Activated CD8-positive, alpha-beta memory T cell treated with anti-CD3 and anti-CD28 coated beads, Interleukin-2, amount 50 U/mL, for 24 hours (primary cell): ENCODE results near the gene GABPB2.

ENCODE experiments used
- DNase-seq: peaks from one replicate; pipeline ENCODE4 v3.0.0-alpha.2; 2020; ENCODE audit errors: extremely low read depth

Gene GABPB2

DNA sequence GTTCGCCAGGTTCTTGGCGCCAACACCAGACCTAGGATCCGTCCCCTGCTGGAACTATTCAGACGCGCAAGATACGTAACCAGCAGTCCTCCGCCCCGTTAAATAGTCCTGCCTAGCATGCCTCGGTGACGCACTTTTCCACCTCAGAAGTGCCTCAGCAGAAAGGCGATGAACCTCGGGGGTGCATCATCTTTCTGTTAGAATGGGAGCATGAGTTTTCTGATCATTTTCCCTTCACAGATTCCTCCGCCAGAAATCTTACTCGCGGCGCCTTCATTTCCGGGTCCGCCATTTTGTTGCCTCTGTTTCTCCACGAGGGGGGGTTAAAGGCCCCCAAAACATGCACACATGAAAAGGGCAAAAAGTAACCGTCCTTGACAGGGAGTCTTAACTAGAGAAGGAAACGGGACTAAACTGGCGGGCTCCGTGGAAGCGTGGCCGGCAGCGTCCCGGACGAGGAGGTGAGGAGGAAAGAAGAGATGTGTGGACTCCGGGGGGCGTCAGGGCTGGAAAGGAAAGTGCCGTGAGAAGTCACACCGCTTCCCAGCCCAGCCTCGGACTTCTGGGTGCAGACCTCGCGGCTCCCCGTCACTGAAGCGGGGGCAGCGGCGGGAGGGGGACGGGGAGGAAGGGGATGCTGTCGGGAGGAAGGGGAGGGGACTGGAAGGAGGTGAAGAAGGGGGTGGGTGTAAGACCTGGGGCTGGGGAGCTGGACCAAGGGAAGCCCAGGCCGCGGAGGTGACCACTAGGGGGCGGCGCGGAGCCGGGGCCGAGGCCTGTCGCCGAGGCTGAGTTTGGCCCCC, at the start of gene GABPB2:
GABPB2 (plus strand) TSS at position 288 of the 803 bp plus-strand sequence. CDS start 17,429 bp downstream, outside the sequence.
- DNase-seq, result peak; percentile 68

DNA sequence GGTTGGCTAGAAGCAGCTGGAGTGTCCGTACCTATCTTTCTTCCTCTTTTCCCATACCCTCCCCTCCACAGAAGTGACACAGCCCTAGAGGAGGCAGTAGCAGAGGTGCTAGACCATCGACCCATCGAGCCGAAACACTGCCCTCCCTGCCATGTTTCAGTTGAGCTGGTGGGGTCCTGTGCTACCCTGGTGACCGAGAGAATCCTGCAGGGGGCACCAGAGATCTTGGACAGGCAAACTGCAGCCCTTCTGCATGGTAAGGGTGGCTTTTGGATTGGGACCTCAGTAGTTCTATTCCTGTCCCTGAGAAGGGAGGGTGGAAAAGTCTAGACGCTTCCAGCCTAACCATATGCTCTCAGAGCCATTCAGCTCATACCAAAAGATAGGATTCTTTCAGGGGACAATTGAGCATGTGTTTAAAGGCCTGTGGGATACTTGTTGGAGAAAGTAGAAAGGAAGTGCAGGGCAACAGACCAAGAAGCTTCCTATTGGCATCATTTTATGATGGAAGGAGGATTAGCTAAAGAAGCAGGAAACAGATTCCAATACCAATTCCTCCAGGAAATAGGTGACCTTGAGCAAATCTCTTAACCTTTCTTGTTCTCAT, 45.9 kb upstream of the GABPB2 start:
- peak; percentile 53 for DNase-seq

DNA sequence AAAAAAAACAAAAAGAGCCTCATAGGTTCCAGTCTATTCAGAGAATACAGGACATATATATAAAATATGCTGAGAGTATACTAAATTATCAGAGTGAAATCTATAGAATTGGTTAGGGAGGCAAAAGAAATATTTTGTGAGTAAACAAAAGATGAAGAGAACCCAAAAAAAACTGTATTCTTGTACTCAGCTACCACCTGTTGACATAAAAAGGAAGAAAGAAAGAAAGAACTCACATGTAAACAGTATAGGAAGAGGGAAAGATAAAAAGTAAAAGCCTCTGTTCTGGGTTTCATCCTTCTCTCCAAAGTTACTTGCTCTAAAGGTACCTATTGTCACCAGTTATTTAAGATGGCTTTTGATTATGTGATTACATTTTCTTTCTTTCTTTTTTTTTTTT, 44.1 kb upstream of the GABPB2 start:
- DNase-seq, result no peak

DNA sequence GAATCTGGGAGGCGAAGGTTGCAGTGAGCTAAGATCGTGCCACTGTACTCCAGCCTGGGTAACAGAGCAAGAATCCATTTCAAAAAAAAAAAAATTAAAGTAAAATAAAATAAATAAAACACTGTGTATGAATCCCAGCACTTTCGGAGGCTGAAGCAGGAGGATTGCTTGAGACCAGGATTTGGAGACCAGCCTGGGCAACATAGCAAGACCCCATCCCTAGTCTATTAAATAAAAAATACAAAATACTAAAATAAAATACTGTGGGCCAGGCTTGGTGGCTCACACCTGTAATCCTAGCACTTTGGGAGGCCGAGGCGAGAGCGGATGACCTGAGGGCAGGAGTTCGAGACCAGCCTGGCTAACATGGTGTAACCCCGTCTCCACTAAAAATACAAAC, 38.4 kb upstream of the GABPB2 start:
- DNase-seq, result no peak

DNA sequence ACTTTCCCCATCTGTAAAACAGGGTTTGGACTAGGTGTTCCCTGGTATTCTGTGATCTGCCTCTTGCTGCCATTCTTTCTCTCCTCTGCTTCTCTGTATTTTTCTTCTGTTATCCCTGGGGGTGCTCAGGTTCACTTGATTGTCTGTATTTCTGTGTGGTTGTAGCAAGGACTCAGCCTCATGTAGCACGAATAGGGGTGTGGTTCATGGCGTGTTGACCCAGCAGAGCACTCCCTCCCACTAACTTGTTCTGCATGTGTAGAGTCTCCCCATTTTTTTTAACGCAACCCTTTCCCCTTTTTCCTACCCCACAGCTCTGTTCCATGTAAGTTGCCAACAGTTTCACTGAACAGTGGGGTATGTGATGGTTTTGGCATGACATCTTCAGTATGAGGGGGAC, 35.4 kb upstream of the GABPB2 start:
- DNase-seq, result no peak

DNA sequence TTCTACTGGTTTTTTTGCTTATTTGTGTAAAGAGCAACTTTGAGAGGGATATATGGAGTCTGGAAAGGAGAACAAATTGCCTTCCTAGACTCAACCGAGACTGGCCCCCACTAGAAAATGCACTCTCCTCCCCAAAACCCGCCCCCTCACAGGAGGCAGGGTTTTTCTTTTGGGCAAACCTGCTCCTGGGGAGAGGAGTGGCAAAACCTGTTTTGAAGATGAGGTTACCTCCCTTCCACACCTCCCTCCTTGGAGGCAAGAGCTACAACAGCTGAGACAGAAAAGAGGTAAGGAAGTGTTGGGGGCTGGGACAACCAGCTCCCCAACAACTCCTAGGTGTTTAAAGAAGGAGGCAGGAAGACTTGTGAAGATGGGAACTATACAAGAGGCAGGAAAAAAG, 34.2 kb upstream of the GABPB2 start, which contains the start of gene BNIPL:
BNIPL (plus strand) TSS at position 231 of the 400 bp plus-strand sequence; CDS start at position 371, 140 bp downstream.
- no peak for DNase-seq

DNA sequence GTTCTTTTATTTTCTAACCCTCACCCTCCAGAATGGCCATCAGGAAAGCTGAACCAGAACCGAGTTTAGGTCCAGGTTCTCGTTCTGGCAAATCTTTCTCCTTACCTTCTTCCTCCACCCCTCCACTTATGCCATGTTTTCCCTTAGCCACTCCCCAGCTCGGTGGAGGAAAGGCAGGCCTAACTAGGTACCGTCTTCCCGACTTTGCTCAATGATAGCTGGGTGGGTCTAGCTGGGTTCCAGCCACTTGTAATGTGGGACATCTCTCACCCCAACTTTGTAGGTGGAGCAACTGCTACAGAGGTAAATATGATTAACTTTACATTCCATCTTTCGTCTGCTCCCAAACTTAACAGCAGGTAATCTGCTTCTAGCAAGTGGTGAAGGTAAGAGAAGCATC, 33.5 kb upstream of the GABPB2 start:
- no peak for DNase-seq

DNA sequence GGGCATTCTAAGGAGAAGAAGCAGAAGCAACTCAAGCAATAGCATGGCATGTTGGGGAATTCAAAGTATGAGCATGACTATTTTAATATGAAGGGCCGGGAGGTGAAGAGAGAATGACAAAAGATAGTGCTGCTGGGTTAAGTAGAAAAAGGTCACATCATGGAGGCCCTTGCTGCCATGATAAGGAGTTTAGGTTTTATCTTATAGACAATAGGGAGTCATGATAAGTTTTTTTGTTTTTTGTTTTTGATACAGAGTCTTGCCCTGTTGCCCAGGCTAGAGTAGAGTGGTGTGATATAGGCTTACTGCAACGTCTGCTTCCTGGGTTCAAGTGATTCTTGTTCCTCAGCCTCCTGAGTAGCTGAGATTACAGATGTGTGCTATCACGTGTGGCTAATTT, 31.0 kb upstream of the GABPB2 start:
- no peak for DNase-seq

DNA sequence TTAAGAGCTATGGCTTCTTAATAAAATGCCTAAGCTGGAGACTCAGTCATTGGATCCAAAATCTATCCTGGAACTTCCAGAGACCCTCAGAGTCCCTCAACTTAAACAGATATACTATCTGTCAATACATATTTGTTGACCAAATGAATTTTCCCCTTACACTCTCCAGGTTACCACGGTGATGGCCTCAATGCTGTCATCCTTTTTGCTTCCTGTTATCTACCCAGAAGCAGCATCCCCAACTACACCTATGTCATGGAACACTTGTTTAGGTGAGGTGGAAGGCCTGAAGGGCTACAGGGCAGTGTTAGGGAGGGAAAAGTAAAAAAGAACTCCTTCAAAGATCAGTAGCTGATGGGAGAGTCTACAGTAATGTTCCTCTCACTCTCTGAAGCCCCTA, 27.4 kb upstream of the GABPB2 start:
- DNase-seq, result no peak

DNA sequence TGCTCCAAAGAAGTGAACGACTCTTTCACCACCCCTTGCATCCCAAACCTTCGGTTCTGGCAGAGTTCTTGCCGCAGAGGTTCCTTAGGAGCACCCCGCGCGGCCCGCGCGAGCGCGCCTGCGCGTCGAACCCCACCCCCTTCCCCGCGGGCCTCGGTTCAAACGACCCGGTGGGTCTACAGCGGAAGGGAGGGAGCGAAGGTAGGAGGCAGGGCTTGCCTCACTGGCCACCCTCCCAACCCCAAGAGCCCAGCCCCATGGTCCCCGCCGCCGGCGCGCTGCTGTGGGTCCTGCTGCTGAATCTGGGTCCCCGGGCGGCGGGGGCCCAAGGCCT, 23.0 kb upstream of the GABPB2 start, which contains the start of gene C1orf56:
C1orf56 (plus strand) TSS at position 161 of the 334 bp plus-strand sequence; CDS start at position 258, 97 bp downstream.
- no peak for DNase-seq

DNA sequence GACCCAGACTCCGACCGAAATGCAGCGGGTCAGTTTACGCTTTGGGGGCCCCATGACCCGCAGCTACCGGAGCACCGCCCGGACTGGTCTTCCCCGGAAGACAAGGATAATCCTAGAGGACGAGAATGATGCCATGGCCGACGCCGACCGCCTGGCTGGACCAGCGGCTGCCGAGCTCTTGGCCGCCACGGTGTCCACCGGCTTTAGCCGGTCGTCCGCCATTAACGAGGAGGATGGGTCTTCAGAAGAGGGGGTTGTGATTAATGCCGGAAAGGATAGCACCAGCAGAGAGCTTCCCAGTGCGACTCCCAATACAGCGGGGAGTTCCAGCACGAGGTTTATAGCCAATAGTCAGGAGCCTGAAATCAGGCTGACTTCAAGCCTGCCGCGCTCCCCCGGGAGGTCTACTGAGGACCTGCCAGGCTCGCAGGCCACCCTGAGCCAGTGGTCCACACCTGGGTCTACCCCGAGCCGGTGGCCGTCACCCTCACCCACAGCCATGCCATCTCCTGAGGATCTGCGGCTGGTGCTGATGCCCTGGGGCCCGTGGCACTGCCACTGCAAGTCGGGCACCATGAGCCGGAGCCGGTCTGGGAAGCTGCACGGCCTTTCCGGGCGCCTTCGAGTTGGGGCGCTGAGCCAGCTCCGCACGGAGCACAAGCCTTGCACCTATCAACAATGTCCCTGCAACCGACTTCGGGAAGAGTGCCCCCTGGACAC, 22.5 kb upstream of the GABPB2 start:
- DNase-seq, result no peak

DNA sequence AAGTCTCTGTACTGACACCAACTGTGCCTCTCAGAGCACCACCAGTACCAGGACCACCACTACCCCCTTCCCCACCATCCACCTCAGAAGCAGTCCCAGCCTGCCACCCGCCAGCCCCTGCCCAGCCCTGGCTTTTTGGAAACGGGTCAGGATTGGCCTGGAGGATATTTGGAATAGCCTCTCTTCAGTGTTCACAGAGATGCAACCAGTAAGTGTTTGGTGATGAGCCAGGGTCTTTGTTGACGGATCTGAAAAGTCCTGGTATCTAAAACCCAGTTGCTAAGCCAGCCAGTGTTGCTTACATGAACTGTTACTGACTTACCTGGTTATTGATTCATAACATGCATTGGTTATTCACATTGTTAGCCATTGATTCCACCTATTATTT, 21.9 kb upstream of the GABPB2 start:
- no peak for DNase-seq

DNA sequence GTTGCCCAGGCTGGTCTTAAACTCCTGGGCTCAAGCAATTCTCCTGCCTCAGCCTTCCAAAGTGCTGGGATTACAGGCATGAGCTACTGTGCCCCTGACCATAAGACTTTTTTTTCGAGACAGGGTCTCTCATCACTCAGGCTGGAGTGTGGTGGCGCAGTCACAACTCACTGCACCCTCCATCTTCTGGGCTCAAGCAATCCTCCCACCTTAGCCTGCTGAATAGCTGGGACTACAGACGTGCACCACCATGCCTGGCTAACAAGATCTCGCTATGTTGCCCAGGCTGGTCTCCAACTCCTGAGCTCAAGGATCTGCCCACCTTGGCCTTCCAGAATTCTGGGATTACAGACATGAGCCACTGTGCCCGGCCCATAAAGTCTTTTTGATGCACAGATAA, 21.1 kb upstream of the GABPB2 start:
- DNase-seq, result no peak

DNA sequence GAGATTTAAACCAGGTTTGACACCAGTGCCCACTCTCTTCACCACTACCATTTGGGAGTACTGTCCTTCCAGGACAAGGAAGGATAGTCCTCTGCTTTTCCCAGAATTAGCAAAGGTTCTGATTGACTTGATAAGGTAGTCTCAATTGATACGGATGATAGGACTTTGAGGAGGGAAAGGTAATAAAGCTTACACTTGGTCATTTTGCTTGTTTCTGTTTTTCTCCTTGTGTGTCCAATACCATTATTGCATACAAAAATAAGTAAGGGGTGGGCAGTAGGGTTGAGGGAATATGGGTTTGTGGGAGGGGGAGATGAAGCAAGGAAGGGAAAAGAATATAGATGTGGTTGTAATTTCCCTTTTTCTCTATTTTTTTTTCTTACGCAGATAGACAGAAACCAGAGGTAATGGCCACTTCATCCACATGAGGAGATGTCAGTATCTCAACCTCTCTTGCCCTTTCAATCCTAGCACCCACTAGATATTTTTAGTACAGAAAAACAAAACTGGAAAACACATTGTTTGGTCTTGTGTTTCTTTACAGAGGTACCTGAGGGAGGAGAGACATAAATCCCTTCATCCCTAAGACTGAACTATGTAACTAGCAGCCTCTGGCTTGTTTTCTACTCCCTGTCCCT, 20.4 kb upstream of the GABPB2 start:
- DNase-seq, result no peak

DNA sequence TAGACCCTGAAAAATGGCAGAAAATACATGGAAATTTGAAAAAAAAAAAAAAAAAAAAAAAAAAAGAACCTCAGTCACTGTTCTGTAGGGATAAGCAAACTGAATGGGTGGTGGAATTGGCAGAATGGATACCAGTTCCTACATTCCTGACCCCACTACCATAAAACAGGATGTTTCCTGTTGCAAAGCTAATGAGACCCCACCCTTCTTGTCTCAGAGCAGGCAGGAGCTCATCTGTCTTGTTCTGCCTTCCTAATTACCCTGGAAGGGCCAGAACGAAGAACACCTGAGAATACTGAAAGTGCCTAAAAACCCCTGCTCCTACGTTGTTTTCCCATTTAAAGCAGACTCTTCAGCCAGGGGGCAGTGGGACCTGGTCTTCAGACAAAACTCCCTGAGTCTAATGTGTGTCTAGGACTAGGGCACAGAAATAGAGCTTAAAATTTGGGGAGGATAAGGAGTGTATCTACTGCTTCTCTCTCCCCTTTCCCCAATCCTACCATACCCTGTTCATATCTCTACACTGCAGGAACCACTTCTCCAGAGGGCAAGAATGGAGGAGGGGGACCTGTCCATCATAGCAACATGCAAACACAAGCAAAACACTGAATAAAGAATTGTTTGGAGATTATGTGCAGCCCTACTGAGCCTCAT, 19.1 kb upstream of the GABPB2 start:
- no peak for DNase-seq

DNA sequence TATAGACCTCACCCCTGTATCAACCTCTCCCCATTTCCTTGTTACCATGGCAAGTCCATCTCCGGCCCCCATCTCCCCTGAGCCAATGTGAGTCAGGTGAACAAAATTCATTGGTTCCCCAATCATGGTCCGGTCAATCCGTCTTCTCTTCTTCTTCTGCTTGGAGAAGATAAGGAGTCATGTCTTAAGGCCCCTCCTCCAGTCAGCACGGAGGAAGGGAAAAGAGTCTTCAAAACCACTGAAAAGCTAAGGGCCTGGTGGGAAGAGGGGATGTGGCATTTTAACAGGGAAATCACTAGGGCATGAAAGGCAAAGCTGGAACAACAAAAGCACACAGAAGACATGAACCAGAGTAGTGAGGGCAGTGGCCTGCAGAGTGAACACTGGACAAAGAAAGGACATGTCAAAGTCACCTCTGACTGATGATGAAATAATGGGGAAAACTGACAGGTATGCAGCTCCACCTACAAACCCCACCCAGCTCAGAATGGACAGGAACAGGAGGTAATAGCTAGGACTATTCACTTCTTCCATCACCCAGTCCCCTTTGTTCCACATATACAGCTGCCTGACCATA, 15.5 kb upstream of the GABPB2 start:
- DNase-seq, result no peak

DNA sequence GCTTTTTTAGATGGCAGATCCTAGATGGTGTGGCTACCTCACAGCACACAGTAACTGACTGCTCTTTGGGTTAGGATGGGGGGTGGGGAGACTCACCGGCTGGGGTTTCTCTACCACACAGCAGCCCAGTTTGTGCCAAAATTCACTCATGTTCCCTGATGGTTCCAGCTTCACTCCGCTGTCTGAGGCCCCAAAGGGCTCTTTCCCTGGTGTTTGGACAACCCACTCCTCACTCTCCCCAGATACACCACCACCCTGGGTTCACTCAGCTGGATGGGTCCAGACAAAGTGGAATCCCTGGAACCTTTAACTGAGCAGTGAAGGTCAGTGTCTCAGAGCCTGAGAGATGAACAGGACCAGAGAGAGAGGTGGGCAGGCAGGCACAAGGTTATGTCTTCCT, 15.0 kb upstream of the GABPB2 start:
- no peak for DNase-seq

DNA sequence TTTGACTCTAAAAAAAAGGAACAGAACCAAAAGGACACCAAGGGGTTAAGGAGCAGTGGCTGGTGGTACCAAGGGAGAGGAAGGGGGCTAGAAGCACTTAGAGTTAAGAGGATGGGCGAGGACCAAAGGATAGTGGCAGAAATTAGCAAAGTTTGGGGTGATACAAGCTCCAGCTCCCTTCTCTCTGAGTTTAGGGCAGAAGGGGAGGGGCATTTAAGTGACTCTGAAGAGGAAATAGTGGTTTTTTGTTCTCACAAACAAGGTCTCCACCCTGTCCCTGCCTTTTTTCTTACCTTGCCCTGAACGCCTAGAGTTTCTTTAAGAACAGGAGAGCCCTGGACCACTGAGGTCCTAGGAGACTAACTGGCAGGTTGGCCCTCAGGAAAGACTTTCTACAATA, 14.4 kb upstream of the GABPB2 start:
- no peak for DNase-seq

DNA sequence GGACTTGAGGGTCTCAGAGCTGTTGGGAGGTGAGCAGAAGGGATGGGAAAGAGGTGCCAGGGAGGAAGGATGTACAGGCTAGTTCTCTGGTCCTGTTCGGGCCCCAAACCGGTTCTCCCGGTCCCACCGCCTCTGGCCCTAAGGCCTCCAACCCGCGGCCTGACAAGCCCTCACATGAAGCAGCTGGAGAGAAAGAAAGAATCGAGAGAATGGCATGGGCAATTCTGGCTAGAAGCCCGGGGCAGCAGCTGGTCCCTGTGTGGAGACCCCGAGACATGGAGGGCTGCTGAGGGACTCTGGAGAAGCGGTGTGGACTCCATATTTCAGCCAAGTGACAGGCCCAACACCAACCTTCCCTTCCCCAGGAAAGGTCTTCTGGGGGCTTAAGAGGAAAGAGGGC, 11.9 kb upstream of the GABPB2 start:
- DNase-seq, result no peak

DNA sequence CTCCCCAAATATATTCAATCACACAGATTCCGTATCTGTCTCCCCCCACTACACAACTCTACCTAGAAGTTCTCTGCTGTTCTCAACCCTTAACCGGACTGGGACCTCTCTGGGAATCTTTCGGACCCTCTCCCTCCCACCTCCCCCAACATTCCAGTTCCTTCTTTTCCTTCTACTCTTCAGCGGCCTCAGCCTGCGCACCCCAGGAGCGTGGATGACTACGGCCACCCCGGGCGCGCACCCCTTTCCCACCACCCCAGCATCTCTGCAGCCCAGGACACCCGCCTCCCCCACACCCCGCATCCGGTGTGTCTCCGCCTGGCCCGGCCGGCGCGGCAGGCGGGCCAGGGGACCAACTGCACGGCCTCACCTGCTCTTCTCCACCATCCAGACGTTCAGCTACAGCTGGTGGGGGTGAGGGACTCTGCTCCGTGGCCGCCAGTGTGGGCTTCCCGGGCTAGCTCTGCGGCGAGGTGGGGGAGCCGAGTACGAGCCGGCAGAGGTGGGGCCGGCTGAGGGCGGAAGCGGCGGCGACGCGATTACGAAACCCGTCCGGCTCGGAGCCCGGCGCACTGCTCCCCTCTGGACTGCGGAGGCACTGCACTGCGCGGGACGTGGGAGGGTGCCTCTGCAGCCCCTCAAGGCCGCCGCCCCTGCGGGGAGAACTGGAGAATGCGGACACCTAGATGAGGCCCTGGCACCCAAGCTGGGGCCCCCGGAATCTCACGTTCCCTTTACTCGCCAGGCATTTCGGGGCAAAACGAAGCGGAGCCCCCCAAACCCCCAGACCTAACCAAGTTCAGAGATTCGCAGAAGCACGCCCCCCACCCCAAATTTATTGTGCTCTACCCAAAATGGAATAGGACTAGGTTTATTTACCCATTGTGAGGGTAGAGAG, 11.2 kb upstream of the GABPB2 start, which contains the start of gene CDC42SE1:
CDC42SE1 (minus strand) TSS at position 514 of the 898 bp plus-strand sequence. CDS start 3,892 bp downstream, outside the sequence.
- peak; percentile 62 for DNase-seq
